G401 (cell line): ENCODE results near the gene BCAM. TPM values are rescaled to one million over a fixed set of nuclear protein-coding genes. Genes with fewer than 3 reads are reported as not detected.

Experiments
- DNase-seq: peaks from one replicate; pipeline ENCODE4 v3.0.0-alpha.2; 2015; ENCODE audit warnings: low spot score
- in situ Hi-C: cut with HindIII; loops from 2 replicates; pipeline ENCODE4 v1.10.0; 2016; ENCODE audit warnings: low sequenced_read_pairs, mixed read lengths
- total RNA-seq: library from RNA; depleted of rRNA; stranded (reverse); fragments of >200 nt; shearing (Covaris generic); gene quantifications from 2 replicates; pipeline ENCODE4 v1.2.3, GENCODE V29; 2014

The BCAM gene
- total RNA-seq, 1 experiment from 2014 or later: 28.5 TPM

DNA sequence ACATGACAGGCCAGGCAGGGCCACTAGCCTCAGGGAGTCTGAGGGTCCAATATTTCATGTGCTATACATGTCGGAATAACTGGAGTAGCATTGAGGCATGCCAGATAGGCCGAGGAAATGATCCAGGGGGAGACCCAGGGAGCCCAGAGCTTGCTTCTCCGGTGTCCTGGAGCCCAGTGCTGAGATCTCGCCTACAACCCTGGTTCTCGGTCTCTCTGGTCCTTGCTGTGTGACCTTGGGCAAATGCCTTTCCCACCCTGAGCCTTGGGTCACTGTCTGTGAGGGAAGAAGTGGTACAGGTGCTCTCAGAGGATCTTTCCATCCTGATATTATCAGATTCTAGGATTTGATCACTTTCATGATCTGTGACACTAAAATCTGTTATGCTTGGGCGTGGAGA lies 19.9 kb upstream of the BCAM start:
- DNase-seq: no peak
- in situ Hi-C loops: no loop called here

DNA sequence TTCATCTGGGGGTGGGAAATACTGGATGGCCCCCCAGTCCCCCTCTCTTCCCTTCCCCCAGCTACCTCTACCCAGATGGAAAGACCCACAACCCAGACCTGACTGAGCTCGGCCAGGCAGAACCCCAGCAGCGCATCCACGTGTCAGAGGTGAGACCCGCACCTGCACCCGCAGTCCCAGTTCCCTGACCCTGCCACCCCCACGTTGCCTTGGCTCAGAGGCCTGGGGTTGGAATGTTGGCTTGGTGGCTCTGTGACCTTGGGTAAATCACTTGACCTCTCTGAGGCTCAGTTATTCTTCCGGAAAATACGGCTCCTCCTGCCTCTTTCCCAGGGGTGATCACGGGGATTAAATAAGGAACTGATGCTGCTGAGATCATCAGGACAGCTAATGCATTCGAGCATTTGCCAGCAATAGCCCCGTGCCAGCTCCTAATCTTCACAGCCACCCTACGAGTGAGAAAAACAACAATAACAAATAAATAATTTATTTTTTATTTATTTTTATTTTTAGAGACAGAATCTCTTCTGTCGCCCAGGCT lies 18.9 kb upstream of the BCAM start:
- DNase-seq: no peak
- in situ Hi-C loops: no loop called here

GRCh38 chr19:44792281-44792680 lies 16.6 kb upstream of the BCAM start:
- no peak for DNase-seq
- in situ Hi-C loops: no loop called here

GRCh38 chr19:44794610-44795009 lies 14.3 kb upstream of the BCAM start:
- no peak for DNase-seq
- in situ Hi-C loops: no loop called here

DNA sequence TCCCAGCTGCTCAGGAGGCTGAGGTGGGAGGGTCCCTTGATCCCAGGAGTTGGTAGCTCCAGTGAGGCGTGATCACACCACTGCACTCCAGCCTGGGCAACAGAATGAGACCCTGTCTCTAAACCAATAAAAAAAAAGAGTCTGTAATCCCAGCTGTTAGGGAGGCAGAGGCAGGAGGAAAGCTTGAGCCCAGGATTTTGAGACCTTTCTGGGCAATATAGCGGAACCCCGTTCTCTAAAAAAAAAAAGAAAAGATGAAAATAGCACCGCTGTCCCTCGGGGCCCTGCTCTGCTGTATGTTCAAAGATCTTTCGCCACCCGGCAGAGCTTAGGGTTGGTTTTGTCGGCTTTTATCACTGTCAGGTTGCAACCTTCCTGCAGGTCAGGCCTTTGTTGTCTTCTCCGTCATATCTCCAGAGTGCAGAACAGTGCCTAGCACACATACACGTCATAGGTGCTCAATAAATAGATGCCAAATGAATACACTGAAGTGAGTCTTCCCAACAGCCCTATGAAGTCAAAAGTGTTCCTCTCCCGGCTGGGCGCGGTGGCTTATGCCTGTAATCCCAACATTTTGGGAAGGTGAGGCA lies 13.4 kb upstream of the BCAM start:
- no peak for DNase-seq
- in situ Hi-C loops: no loop called here

DNA sequence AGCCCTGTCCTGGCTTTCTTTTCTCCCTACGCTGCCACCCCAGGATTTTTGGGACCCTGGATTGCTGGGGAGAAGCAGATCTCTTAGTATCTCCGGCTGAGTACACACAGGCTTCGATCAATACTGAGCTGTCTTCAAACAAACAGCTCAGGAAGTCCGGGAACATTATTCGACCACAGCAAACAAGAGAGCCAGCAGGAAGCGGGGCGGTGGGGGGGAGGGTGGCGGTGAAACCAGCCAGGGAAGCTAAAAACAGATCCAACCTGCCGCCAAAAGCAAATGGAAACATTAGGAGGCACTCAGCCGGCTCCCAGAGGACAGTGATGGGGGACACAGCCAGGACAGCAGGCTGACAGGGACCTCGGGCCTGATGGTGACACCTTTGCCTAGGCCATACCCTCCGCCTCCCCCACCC lies 12.2 kb upstream of the BCAM start:
- in situ Hi-C loops: no loop called here
- DNase-seq: peak; percentile 10

- DNase-seq: no peak
- in situ Hi-C loops: no loop called here
These were observed 9.1 kb upstream of the BCAM start for GRCh38 chr19:44799627-44800346.

DNA sequence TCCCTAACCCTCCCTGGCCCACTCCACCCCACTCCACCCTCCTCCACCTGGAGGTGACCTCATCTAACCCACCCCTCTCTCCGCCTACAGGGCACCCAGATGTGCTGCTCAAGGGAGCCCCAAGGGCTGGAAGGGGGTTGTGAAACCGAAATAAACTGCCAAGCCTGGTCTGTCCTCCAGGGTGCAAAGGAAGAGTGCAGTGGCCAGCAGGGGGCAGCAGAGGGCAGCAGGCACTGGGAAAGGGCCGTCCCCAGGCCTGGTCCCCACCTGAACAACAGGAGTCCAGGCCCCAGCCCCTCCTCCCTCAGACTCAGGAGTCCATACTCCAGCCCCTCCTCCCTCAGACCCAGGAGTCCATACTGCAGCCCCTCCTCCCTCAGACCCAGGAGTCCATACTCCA lies 8.4 kb upstream of the BCAM start:
- DNase-seq: peak; percentile 52
- in situ Hi-C loops: no loop called here

GRCh38 chr19:44803442-44804428 lies 5.2 kb upstream of the BCAM start:
- in situ Hi-C loops: no loop called here
- no peak for DNase-seq

GRCh38 chr19:44806291-44806690 lies 2.6 kb upstream of the BCAM start:
- in situ Hi-C loops: no loop called here

DNA sequence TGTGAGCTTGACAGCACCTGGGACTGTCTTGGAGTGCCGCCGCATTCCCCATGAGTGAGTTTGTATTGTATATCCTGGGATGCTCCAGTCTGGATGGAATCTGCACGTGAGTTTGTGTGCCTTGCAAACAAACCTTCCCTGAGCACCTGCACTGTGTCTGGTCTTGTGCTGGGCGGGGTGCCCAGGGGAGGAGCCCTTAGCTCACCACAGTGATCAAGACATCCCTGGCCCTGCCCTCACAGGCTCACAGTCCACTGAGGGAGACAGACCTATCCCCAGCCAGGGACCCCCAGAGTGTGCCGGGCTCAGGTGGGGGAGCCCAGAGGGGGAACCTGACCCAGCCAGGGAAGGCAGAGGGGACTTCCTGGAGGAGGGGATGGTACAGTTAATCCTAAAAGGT lies 1.7 kb upstream of the BCAM start:
- in situ Hi-C loops: no loop called here
- no peak for DNase-seq

More at GRCh38 chr19:44806291-44806690, 2.6 kb upstream of the BCAM start:
- no peak for DNase-seq

DNA sequence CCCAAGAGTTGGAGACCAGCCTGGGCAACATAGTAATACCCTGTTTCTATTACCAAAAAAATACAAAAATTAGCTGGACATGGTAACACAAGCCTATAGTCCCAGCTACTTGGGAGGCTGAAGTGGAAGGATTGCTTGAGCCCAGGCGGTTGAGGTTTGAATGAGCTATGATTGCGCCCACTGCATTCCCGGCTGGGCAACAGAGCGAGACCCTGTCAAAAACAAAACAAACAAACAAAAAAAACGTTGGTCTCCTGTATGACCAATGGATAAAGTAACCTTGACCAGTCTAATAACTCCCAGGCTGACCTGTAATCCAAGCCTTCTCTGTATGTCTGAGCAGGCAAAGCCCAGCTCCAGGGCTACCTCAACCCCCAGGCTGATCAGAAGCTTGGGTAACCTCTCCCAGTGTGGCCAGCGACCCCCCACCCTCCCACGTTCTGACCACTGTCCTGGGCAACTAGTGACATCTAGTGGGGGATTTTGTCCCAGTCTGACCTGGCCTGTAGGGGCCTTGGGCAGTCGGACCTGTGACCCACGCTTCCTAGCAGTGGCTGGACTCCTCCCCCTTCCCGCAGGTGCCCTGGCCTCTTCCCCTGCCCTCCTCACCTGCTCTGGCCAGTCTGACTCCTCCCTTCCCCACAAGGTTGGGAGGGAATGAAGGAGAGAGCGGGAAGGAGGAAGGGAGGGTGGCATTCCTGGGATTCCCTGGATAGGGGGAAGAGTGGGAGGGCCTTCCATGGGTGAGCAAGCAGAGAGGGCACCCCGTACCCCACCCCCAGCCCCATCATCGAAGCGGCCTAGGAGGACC lies 1.0 kb upstream of the BCAM start:
- peak; percentile 39 for DNase-seq

GRCh38 chr19:44809577-44810233 lies 802 bp downstream of the BCAM start:
- DNase-seq: no peak
- in situ Hi-C loops: no loop called here

More for the DNA sequence above, 1.0 kb upstream of the BCAM start:
- in situ Hi-C loops: no loop called here

DNA sequence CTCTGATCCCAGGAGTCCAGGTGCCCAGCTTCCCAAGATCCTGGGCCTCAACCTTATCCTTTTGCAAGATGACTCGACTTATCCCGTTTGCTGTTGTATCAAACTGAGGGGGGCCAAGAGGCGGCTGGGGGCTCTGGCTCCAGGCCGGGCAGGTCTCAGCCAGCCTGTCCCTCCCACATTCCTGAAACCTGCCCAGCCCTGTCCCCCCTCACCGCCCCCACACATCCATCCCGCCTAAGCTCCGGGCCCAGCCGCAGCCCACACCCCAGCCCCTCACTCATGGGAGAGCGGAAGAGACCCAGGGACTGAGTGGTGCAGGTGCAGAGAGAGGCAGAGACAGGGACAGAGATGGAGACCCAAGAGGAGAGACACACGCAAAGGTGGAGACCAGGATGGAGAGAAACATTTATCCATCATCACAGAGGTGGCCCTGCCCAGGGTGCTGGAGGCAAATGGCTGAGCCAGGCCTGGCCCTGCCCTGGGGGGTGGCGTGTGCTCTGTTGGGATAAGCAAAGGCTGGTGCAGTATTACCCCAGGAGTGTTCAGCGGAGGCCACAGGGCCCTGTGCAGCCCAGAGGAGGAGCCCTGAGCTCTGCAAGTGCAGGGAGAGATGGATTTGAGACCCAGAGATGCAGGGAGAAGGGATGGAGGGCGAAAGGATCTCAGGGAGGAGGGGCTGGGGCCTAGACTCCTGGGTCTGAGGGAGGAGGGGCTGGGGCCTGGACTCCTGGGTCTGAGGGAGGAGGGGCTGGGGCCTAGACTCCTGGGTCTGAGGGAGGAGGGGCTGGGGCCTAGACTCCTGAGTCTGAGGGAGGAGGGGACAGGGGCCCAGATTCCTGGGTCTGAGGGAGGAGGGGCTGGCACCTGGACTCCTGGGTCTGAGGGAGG lies 1.6 kb downstream of the BCAM start:
- in situ Hi-C loops: no loop called here
- DNase-seq: no peak

- no peak for DNase-seq
- in situ Hi-C loops: no loop called here
These were observed 2.2 kb downstream of the BCAM start for GRCh38 chr19:44811122-44811419.

DNA sequence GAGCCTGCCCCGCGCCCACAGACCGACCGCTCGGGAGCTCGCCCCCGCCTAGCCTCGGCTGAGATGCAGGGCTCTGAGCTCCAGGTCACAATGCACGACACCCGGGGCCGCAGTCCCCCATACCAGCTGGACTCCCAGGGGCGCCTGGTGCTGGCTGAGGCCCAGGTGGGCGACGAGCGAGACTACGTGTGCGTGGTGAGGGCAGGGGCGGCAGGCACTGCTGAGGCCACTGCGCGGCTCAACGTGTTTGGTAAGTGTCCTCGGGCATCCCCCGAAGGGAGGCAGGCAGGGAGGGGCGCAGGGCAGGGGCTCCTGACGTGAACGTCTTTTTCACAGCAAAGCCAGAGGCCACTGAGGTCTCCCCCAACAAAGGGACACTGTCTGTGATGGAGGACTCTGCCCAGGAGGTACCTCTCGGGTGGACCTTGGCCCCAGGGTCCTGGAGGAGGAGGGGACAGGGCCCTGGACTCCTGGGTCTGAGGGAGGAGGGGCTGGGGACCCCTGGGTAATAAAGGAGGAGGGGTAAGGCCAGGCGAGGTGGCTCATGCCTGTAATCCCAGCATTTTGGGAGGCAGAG lies 3.3 kb downstream of the BCAM start:
- in situ Hi-C loops: no loop called here
- no peak for DNase-seq

DNA sequence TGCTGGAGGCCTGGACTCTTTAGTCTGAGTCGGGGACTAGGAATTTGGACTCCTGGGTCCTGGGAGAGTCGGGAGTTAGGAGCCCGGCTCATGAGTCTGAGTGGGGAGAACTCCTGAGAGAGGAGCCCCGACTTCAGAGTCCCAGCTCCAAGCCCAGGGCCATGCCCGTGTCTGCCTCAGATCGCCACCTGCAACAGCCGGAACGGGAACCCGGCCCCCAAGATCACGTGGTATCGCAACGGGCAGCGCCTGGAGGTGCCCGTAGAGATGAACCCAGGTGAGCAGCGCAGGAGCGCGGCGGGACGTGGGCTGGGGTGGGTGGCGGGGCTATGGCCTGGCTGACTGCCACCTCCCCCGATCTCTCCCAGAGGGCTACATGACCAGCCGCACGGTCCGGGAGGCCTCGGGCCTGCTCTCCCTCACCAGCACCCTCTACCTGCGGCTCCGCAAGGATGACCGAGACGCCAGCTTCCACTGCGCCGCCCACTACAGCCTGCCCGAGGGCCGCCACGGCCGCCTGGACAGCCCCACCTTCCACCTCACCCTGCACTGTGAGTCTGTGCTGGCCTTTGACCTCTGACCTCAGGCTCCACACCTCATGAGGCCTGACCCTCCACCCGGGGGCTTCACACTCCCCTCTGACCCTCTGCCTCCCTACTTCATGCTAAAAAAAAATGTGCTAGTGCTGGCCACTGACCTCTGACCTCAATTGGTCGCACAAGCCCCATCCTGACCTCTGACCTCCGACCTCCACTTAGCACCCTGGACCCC lies 4.4 kb downstream of the BCAM start:
- no peak for DNase-seq
- in situ Hi-C loops: no loop called here
